Left lung (tissue), 10 donors: ENCODE data around the gene CDC20. TPM values are rescaled to one million over a fixed set of nuclear protein-coding genes. Genes with fewer than 3 reads are reported as not detected.

Experiments used
- ATAC-seq: fragments of 200-7000 bp; cut with Tn5 transposase; one replicate; pipeline ENCODE4 v1.9.1; 2020; ENCODE audit warnings: moderate library complexity
- DNase-seq, 4 donors: peaks; one replicate each; pipeline ENCODE4 v3.0.0-alpha.2; 2013 to 2020
- H3K27ac ChIP-seq, 2 donors: fragments of 200-600 bp; sonication (generic) in 1 of 2; one replicate each; pipeline versions ENCODE4 v1.5.0 to v1.8.0; 2020 to 2021
- H3K27me3 ChIP-seq, 2 donors: fragments of 200-600 bp; sonication (generic) in 1 of 2; one replicate each; pipeline versions ENCODE4 v1.5.0 to v1.8.0; 2020 to 2021
- H3K36me3 ChIP-seq, 2 donors: fragments of 200-600 bp; sonication (generic) in 1 of 2; one replicate each; pipeline versions ENCODE4 v1.5.0 to v1.8.0; 2020 to 2021
- H3K4me1 ChIP-seq, 2 donors: fragments of 200-600 bp; one replicate each; pipeline ENCODE4 v1.8.0; 2021
- H3K4me3 ChIP-seq, 2 donors: fragments of 200-600 bp; sonication (generic) in 1 of 2; one replicate each; pipeline versions ENCODE4 v1.5.0 to v1.8.0; 2020 to 2021; ENCODE audit warnings: mild to moderate bottlenecking in 1 of 2
- H3K9me3 ChIP-seq, 2 donors: fragments of 200-600 bp; sonication (generic) in 1 of 2; one replicate each; pipeline versions ENCODE4 v1.5.0 to v1.8.0; 2020 to 2021
- CTCF ChIP-seq, 2 donors: fragments of 200-600 bp; sonication (generic) in 1 of 2; IDR thresholded peaks; one replicate each; pipeline versions ENCODE4 v1.5.0 to v1.8.0; 2021; ENCODE audit warnings: antibody characterized with exemption in 2 of 2
- intact Hi-C, 2 donors: fragments of 100-400 bp; cut with DNase I; formaldehyde crosslinking; loops; one replicate each; pipeline versions ENCODE4 v1.11.2 to v1.14.2; 2022
- polyA plus RNA-seq, 6 donors: library from polyadenylated mRNA; unstranded; fragments of 120-200 nt; gene quantifications; one replicate each; pipeline ENCODE4 v1.2.1, GENCODE V29; 2013; ENCODE audit not compliant: insufficient read length in 6 of 6
- total RNA-seq, 2 donors: library from RNA; stranded (reverse); fragmentation: NEBNext Ultra II Directional; extraction: Animal tissue kit (Norgen Biotek cat#: 25700); gene quantifications; one replicate each; pipeline ENCODE4 v1.2.1, GENCODE V29; 2021
- donor health status: DM: no; HTN: yes; CAD: no.
- donor health status: DM: no; HTN: no; CAD: no.

Gene CDC20
- total and polyA plus RNA-seq, 8 donors = 7.9 to 73.7 (median 31.7) TPM

- H3K36me3 ChIP-seq = peaks cover 0 to 49% of the 10 kb centered on the region in 2 donors
- H3K9me3 ChIP-seq = no peaks in the 10 kb centered on the region
- intact Hi-C loops = no loop called here
- H3K27me3 ChIP-seq = no peaks in the 10 kb centered on the region
- H3K27ac ChIP-seq = no peak overlapping the region
- DNase-seq (no peak), ATAC-seq (no peak)
- H3K4me3 ChIP-seq = no peak overlapping the region
- TF ChIP-seq CTCF (IDR thresholded peaks at IDR 0.05) = no peak
- peaks cover 0 to 26% of the 10 kb centered on the region in 2 donors for H3K4me1 ChIP-seq
These were observed 20.7 kb downstream of the CDC20 start for GRCh38 chr1:43379476-43379875.

GRCh38 chr1:43381612-43382011 is 22.8 kb downstream of the CDC20 start:
- no peak for TF ChIP-seq CTCF (IDR thresholded peaks at IDR 0.05)
- no peaks in the 10 kb centered on the region for H3K27me3 ChIP-seq
- intact Hi-C loops = loop anchor here in 1 of 2 donors (10.0 kb wide), 1 partner anchor 147 kb away; no protein-coding TSS in a partner anchor
- H3K9me3 ChIP-seq = no peaks in the 10 kb centered on the region
- H3K36me3 ChIP-seq = peaks cover 10 to 70% of the 10 kb centered on the region in 2 donors
- ATAC-seq (peak; percentile 52), DNase-seq (no peak)
- no peak overlapping the region for H3K4me3 ChIP-seq
- H3K4me1 ChIP-seq = peaks cover 0 to 26% of the 10 kb centered on the region in 2 donors
- peak overlapping the region in 1 of 2 donors; percentile 73 for H3K27ac ChIP-seq

GRCh38 chr1:43382027-43382779 is 23.4 kb downstream of the CDC20 start:
- peak overlapping the region in 1 of 2 donors; percentile 73 for H3K27ac ChIP-seq
- peaks cover 16 to 76% of the 10 kb centered on the region in 2 donors for H3K36me3 ChIP-seq
- H3K27me3 ChIP-seq = no peaks in the 10 kb centered on the region
- no peak for ATAC-seq
- peak in 2 of 4 donors; percentile 29 to 69 for DNase-seq
- TF ChIP-seq CTCF (IDR thresholded peaks at IDR 0.05) = no peak
- no peaks in the 10 kb centered on the region for H3K9me3 ChIP-seq
- intact Hi-C loops = loop anchor here in 1 of 2 donors (10.0 kb wide), 1 partner anchor 147 kb away; no protein-coding TSS in a partner anchor
- peaks cover 0 to 30% of the 10 kb centered on the region in 2 donors for H3K4me1 ChIP-seq
- H3K4me3 ChIP-seq = no peak overlapping the region

DNA sequence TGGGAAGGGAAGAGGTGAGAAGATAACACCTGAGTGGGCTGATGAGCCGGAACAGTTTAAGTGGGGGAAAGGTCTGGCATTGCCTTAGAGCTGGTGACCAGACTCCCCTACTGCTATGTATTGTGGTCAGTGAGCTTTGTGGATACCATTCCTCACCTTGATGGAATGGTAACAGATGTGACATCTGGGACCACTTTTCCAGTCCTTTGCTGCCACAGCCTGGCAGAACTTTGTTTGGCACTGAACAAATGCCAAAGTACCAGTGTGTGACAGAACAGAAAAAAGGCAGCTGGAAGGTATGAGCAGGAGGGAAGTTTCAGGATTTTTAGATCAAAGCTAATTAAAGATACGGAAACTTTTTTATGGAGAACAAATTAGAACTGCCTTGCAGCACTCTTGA is 24.7 kb downstream of the CDC20 start:
- no peak overlapping the region for H3K4me3 ChIP-seq
- no peaks in the 10 kb centered on the region for H3K27me3 ChIP-seq
- TF ChIP-seq CTCF (IDR thresholded peaks at IDR 0.05) = no peak
- DNase-seq = no peak
- no peaks in the 10 kb centered on the region for H3K9me3 ChIP-seq
- H3K27ac ChIP-seq = no peak overlapping the region
- no peak for ATAC-seq
- H3K4me1 ChIP-seq = peaks cover 7 to 42% of the 10 kb centered on the region in 2 donors
- intact Hi-C loops = loop anchor here in 1 of 2 donors (10.0 kb wide), 1 partner anchor 149 kb away; no protein-coding TSS in a partner anchor
- H3K36me3 ChIP-seq = peaks cover 16 to 82% of the 10 kb centered on the region in 2 donors

DNA sequence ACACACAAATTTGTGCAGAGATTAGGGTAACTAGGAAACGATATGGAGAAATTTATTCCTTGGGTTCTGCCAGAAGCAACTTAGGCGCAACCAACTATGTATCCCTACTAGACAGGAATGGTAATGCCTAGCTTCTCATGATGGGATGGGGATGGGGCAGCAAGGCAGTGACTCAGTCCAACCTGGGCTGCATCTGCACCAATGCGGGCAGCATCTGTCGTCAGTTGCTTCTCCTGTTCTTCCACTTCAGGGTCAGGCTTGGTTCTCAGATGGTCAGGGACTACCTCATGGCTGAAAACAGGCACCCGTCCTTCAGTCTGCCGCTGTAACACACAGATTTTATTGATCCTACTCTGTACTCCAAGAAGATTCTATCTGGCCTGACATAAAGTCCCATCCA is 27.9 kb downstream of the CDC20 start:
- H3K4me1 ChIP-seq = peaks cover 14 to 48% of the 10 kb centered on the region in 2 donors
- no peak for TF ChIP-seq CTCF (IDR thresholded peaks at IDR 0.05)
- H3K36me3 ChIP-seq = peaks cover 16 to 63% of the 10 kb centered on the region in 2 donors
- H3K9me3 ChIP-seq = no peaks in the 10 kb centered on the region
- no peak overlapping the region for H3K4me3 ChIP-seq
- DNase-seq = no peak
- no peak overlapping the region for H3K27ac ChIP-seq
- intact Hi-C loops = loop anchor here in 1 of 2 donors (10.0 kb wide), 1 partner anchor 152 kb away; no protein-coding TSS in a partner anchor
- H3K27me3 ChIP-seq = no peaks in the 10 kb centered on the region
- ATAC-seq = no peak
